Psoas muscle (tissue), 8 donors: Measurements from ENCODE around the gene HMCN1. TPM values are rescaled to one million over a fixed set of nuclear protein-coding genes. Genes with fewer than 3 reads are reported as not detected.
"Not testable (repeated sequence)": the region's sequence is repeated elsewhere in the genome, so short reads cannot be mapped to it uniquely, and the experiment has no call there.

Experiments used
- ATAC-seq, 4 donors: fragments of 200-7000 bp; cut with Tn5 transposase; one replicate each; pipeline ENCODE4 v1.9.1; 2020; ENCODE audit warnings: moderate library complexity in 3 of 4, mild to moderate bottlenecking in 2 of 4
- DNase-seq, 2 donors: peaks; one replicate each; pipeline ENCODE4 v3.0.0-alpha.2; 2020
- H3K27ac ChIP-seq: fragments of 200-600 bp; one replicate; pipeline ENCODE4 v1.8.0; 2022
- H3K27me3 ChIP-seq, 3 donors: fragments of 200-600 bp in 1 of 3; one replicate each; pipeline versions ENCODE4 v1.6.1 to v1.8.0; 2013 to 2022; ENCODE audit warnings: low read length in 2 of 3, mild to moderate bottlenecking in 2 of 3, moderate library complexity in 1 of 3; ENCODE audit not compliant: insufficient read depth in 3 of 3
- H3K36me3 ChIP-seq, 2 donors: fragments of 200-600 bp in 1 of 2; one replicate each; pipeline versions ENCODE4 v1.6.1 to v1.8.0; 2013 to 2022; ENCODE audit warnings: low read depth in 1 of 2, mild to moderate bottlenecking in 1 of 2, moderate library complexity in 1 of 2; ENCODE audit not compliant: insufficient read depth in 1 of 2
- H3K4me1 ChIP-seq: fragments of 200-600 bp; one replicate; pipeline ENCODE4 v1.8.0; 2022
- H3K4me3 ChIP-seq: fragments of 200-600 bp; one replicate; pipeline ENCODE4 v1.8.0; 2022; ENCODE audit warnings: mild to moderate bottlenecking
- H3K9me3 ChIP-seq: fragments of 200-600 bp; one replicate; pipeline ENCODE4 v1.8.0; 2022
- CTCF ChIP-seq: fragments of 200-600 bp; IDR thresholded peaks from one replicate; pipeline ENCODE4 v1.8.0; 2022; ENCODE audit warnings: antibody characterized with exemption
- WGBS, 3 donors: extraction: QIAGEN DNeasy Blood & Tissue Kit; methylation state at CpG; one replicate each; pipeline versions ENCODE4 v1.1.6 to v1.1.7; 2013; 5-methylcytosine and 5-hydroxymethylcytosine counted together
- intact Hi-C, 2 donors: fragments of 100-400 bp; cut with DNase I; formaldehyde crosslinking; loops; one replicate each; pipeline versions ENCODE4 v1.11.0 to v1.14.2; 2022
- polyA plus RNA-seq, 3 donors: library from polyadenylated mRNA; stranded (reverse); fragments of 200-250 nt; gene quantifications; one replicate each; pipeline ENCODE4 v1.2.3, GENCODE V29; 2013
- total RNA-seq, 4 donors: library from RNA; stranded (reverse); fragmentation: NEBNext Ultra II Directional in 2 of 4; extraction: Animal tissue kit (Norgen Biotek cat#: 25700) in 2 of 4; gene quantifications; one replicate each; pipeline versions ENCODE4 v1.2.1 to v1.2.4, GENCODE V29; 2021 to 2023
- donor health status: healthy with polysubstance abuse.
- donor health status: DM: no; HTN: no; CAD: no; lungs with moderate emphysema.
- donor health status: Bipolar disorder and iron deficiency.
- donor health status: healthy.
- donor health status: DM: yes; HTN: yes; CAD: no.
- donor health status: DM: no; HTN: no; CAD: no.
- donor health status: DM: no; HTN: no; CAD: no.
- donor health status: DM: yes; HTN: yes; CAD: no.

HMCN1 gene
- total and polyA plus RNA-seq, 7 donors, result 1.3 to 6.5 (median 1.8) TPM

GRCh38 chr1:186175588-186175987 is 441.4 kb downstream of the HMCN1 start:
- Histone ChIP-seq H3K27me3 (no peaks in the 10 kb centered on the region), H3K4me1 (no peaks in the 10 kb centered on the region), H3K36me3 (no peaks in the 10 kb centered on the region), H3K4me3 (no peak overlapping the region), H3K27ac (no peak overlapping the region), H3K9me3 (no peaks in the 10 kb centered on the region)
- DNase-seq, result no peak
- no peak for TF ChIP-seq CTCF
- no peak for ATAC-seq
- intact Hi-C loops, result no loop called here
- 22 to 38% (median 31%) methylated on average over 4 of the region's 4 CpGs for WGBS, 3 donors

- no peak for TF ChIP-seq CTCF
- Histone ChIP-seq H3K4me3 (no peak overlapping the region), H3K36me3 (no peaks in the 10 kb centered on the region), H3K27ac (no peak overlapping the region), H3K9me3 (no peaks in the 10 kb centered on the region), H3K4me1 (no peaks in the 10 kb centered on the region), H3K27me3 (no peaks in the 10 kb centered on the region)
- 83 to 92% (median 90%) methylated on average over 5 of the region's 5 CpGs for WGBS, 3 donors
- intact Hi-C loops, result no loop called here
- DNase-seq, result no peak
- no peak for ATAC-seq
These were observed 444.3 kb downstream of the HMCN1 start for GRCh38 chr1:186178426-186179043.

GRCh38 chr1:186179231-186179630 is 445.0 kb downstream of the HMCN1 start:
- no peak overlapping the region for H3K27ac ChIP-seq
- no peaks in the 10 kb centered on the region for H3K36me3 ChIP-seq
- ATAC-seq (no peak), DNase-seq (no peak)
- H3K9me3 ChIP-seq, result no peaks in the 10 kb centered on the region
- no peak for TF ChIP-seq CTCF
- H3K27me3 ChIP-seq, result no peaks in the 10 kb centered on the region
- WGBS, 3 donors, result 34 to 51% (median 43%) methylated on average over 3 of the region's 3 CpGs
- no peaks in the 10 kb centered on the region for H3K4me1 ChIP-seq
- intact Hi-C loops, result no loop called here
- no peak overlapping the region for H3K4me3 ChIP-seq

GRCh38 chr1:186183219-186183618 is 449.0 kb downstream of the HMCN1 start:
- H3K36me3 ChIP-seq, result no peaks in the 10 kb centered on the region
- H3K27me3 ChIP-seq, result no peaks in the 10 kb centered on the region
- intact Hi-C loops, result no loop called here
- no peak overlapping the region for H3K27ac ChIP-seq
- TF ChIP-seq CTCF, result no peak
- H3K4me3 ChIP-seq, result no peak overlapping the region
- DNase-seq (peak; percentile 41 to 50), ATAC-seq (peak in 2 of 4 donors; percentile 38 to 41)
- WGBS, 3 donors, result 82 to 91% (median 85%) methylated on average over 1 of the region's 1 CpG
- H3K4me1 ChIP-seq, result no peaks in the 10 kb centered on the region
- no peaks in the 10 kb centered on the region for H3K9me3 ChIP-seq

- intact Hi-C loops, result no loop called here
- DNase-seq (no peak), ATAC-seq (no peak)
- no peak for TF ChIP-seq CTCF
- WGBS, 3 donors, result 21 to 29% (median 23%) methylated on average over 5 of the region's 5 CpGs
- H3K36me3 ChIP-seq, result no peaks in the 10 kb centered on the region
- no peak overlapping the region for H3K4me3 ChIP-seq
- no peaks in the 10 kb centered on the region for H3K4me1 ChIP-seq
- no peaks in the 10 kb centered on the region for H3K27me3 ChIP-seq
- no peak overlapping the region for H3K27ac ChIP-seq
- no peaks in the 10 kb centered on the region for H3K9me3 ChIP-seq
These were observed 449.9 kb downstream of the HMCN1 start for GRCh38 chr1:186183970-186184628.

GRCh38 chr1:186186251-186186650 is 452.1 kb downstream of the HMCN1 start:
- H3K9me3 ChIP-seq, H3K27ac ChIP-seq, DNase-seq, intact Hi-C loops, H3K27me3 ChIP-seq, ATAC-seq, H3K4me3 ChIP-seq, H3K4me1 ChIP-seq, H3K36me3 ChIP-seq: not testable (repeated sequence)
- WGBS, 3 donors, result 88 to 95% (median 95%) methylated on average over 6 of the region's 6 CpGs
